ENCODE data around the gene SASH1. TPM values are rescaled to one million over a fixed set of nuclear protein-coding genes. Genes with fewer than 3 reads are reported as not detected.

The SASH1 gene
- polyA plus RNA-seq, 1 experiment: 27.0 TPM

GRCh38 chr6:148508401-148509041 lies 165.9 kb downstream of the SASH1 start:
- Histone ChIP-seq H3K27ac (ENCODE audit: low read depth, low read length) (peak overlapping the region; percentile 90), H3K9me3 (ENCODE audit: control insufficient read depth, insufficient read depth, low read length) (peaks cover 2% of the 10 kb centered on the region; the same call in 1 of the 2 replicates), H3K27me3 (ENCODE audit: control insufficient read depth, insufficient read depth, low read length) (no peaks in the 10 kb centered on the region), H3K4me3 (ENCODE audit: low read depth, low read length) (peak overlapping the region; percentile 62)
- POLR2A ChIA-PET: interaction anchor here (2.8 to 3.2 kb wide), 2 partner anchors 16 to 22 kb away, joined by 24 to 27 read pairs; no protein-coding TSS in a partner anchor
- TF ChIP-seq CTCF (IDR thresholded peaks at IDR 0.05; ENCODE audit: low read depth, low read length): 0 out of 2 replicates have a peak, but pooled peaks have one; percentile 20
- CTCF ChIA-PET: interaction anchor here (1.5 kb wide), 1 partner anchor 331 kb away, joined by 5 read pairs; no protein-coding TSS in a partner anchor
- no peak for DNase-seq (ENCODE audit: low read depth, low spot score)

- Histone ChIP-seq H3K4me3 (ENCODE audit: low read depth, low read length) (peak overlapping the region; percentile 62), H3K27me3 (ENCODE audit: control insufficient read depth, insufficient read depth, low read length) (no peaks in the 10 kb centered on the region), H3K9me3 (ENCODE audit: control insufficient read depth, insufficient read depth, low read length) (peaks cover 2% of the 10 kb centered on the region; the same call in 1 of the 2 replicates), H3K27ac (ENCODE audit: low read depth, low read length) (peak overlapping the region; percentile 90)
- POLR2A ChIA-PET: interaction anchor here (0.5 to 3.2 kb wide), 7 partner anchors 10 to 1256 kb away, joined by 3 to 27 read pairs (median 5); no protein-coding TSS in a partner anchor
- DNase-seq (ENCODE audit: low read depth, low spot score): no peak
- no peak for TF ChIP-seq CTCF (IDR thresholded peaks at IDR 0.05; ENCODE audit: low read depth, low read length)
- CTCF ChIA-PET: interaction anchor here (0.5 to 1.5 kb wide), 3 partner anchors 149 to 332 kb away, joined by 4 to 7 read pairs (median 5); no protein-coding TSS in a partner anchor
These were observed 166.6 kb downstream of the SASH1 start for GRCh38 chr6:148509119-148509799.

- ChIA-PET CTCF (interaction anchor here (0.5 to 1.5 kb wide), 3 partner anchors 150 to 333 kb away, joined by 4 to 7 read pairs (median 5); no protein-coding TSS in a partner anchor), POLR2A (interaction anchor here (0.5 to 3.2 kb wide), 9 partner anchors 9 to 1255 kb away, joined by 3 to 27 read pairs (median 5); no protein-coding TSS in a partner anchor)
- peak; percentile 95 for DNase-seq (ENCODE audit: low read depth, low spot score)
- peak overlapping the region; percentile 90 for H3K27ac ChIP-seq (ENCODE audit: low read depth, low read length)
- H3K9me3 ChIP-seq (ENCODE audit: control insufficient read depth, insufficient read depth, low read length): peaks cover 2% of the 10 kb centered on the region; the same call in 1 of the 2 replicates
- TF ChIP-seq CTCF (IDR thresholded peaks at IDR 0.05; ENCODE audit: low read depth, low read length): no peak
- H3K27me3 ChIP-seq (ENCODE audit: control insufficient read depth, insufficient read depth, low read length): no peaks in the 10 kb centered on the region
- H3K4me3 ChIP-seq (ENCODE audit: low read depth, low read length): peak overlapping the region; percentile 62
These were observed 167.4 kb downstream of the SASH1 start for GRCh38 chr6:148509800-148510581.

GRCh38 chr6:148513145-148514071 lies 170.8 kb downstream of the SASH1 start:
- H3K27ac ChIP-seq (ENCODE audit: low read depth, low read length): peak overlapping the region; percentile 85
- H3K9me3 ChIP-seq (ENCODE audit: control insufficient read depth, insufficient read depth, low read length): peaks cover 2% of the 10 kb centered on the region; the same call in 1 of the 2 replicates
- no peak for TF ChIP-seq CTCF (IDR thresholded peaks at IDR 0.05; ENCODE audit: low read depth, low read length)
- H3K27me3 ChIP-seq (ENCODE audit: control insufficient read depth, insufficient read depth, low read length): no peaks in the 10 kb centered on the region
- ChIA-PET CTCF (interaction anchor here (0.6 kb wide), 1 partner anchor 51 kb away, joined by 3 read pairs; no protein-coding TSS in a partner anchor), POLR2A (interaction anchor here (0.8 to 1.5 kb wide), 3 partner anchors 11 to 99 kb away, joined by 3 to 6 read pairs (median 6); no protein-coding TSS in a partner anchor)
- no peak overlapping the region for H3K4me3 ChIP-seq (ENCODE audit: low read depth, low read length)
- no peak for DNase-seq (ENCODE audit: low read depth, low spot score)
